Right atrium auricular region (tissue), 2 donors: ENCODE results near the gene YPEL5. TPM values are rescaled to one million over a fixed set of nuclear protein-coding genes. Genes with fewer than 3 reads are reported as not detected.

Source experiments
- DNase-seq: peaks from one replicate; pipeline ENCODE4 v3.0.0-alpha.2; 2019; ENCODE audit warnings: low spot score
- H3K27ac ChIP-seq, 2 donors: fragments of 200-600 bp; sonication (generic); 1 replicate in 1 of 2; 2 replicates in 1 of 2; pipeline ENCODE4 v1.5.1; 2016 to 2019
- H3K27me3 ChIP-seq, 2 donors: fragments of 200-600 bp; sonication (generic); one replicate each; pipeline versions ENCODE4 v1.5.1 to v1.6.0; 2017 to 2019
- H3K36me3 ChIP-seq: fragments of 200-600 bp; sonication (generic); one replicate; pipeline ENCODE4 v1.5.1; 2016
- H3K4me1 ChIP-seq, 2 donors: fragments of 200-600 bp; sonication (generic); one replicate each; pipeline versions ENCODE4 v1.5.1 to v1.6.0; 2017 to 2019
- H3K4me3 ChIP-seq, 2 donors: fragments of 200-600 bp; sonication (generic); 1 replicate in 1 of 2; 2 replicates in 1 of 2; pipeline ENCODE4 v1.5.1; 2017 to 2019; ENCODE audit warnings: mild to moderate bottlenecking in 1 of 2, moderate library complexity in 1 of 2
- H3K9me3 ChIP-seq, 2 donors: fragments of 200-600 bp; sonication (generic); one replicate each; pipeline ENCODE4 v1.5.1; 2019
- CTCF ChIP-seq, 2 donors: fragments of 200-600 bp; sonication (generic); IDR thresholded peaks; one replicate each; pipeline ENCODE4 v1.5.1; 2019; ENCODE audit warnings: antibody characterized with exemption in 2 of 2
- total RNA-seq, 2 donors: library from RNA; depleted of rRNA; stranded (reverse); fragments of >200 nt; gene quantifications; one replicate each; pipeline ENCODE4 v1.1.0, GENCODE V29; 2016

Gene YPEL5
- total RNA-seq, 2 donors from 2014 or later = 36.3 to 45.5 TPM

GRCh38 chr2:30177956-30178355, 31.1 kb downstream of the YPEL5 start:
- no peak for TF ChIP-seq CTCF (IDR thresholded peaks at IDR 0.05)
- Histone ChIP-seq H3K4me3 (no peak overlapping the region), H3K27ac (peak overlapping the region in 1 of 2 donors; percentile 41), H3K4me1 (peaks cover 0 to 28% of the 10 kb centered on the region in 2 donors), H3K36me3 (no peaks in the 10 kb centered on the region), H3K9me3 (no peaks in the 10 kb centered on the region), H3K27me3 (no peaks in the 10 kb centered on the region)
- DNase-seq = no peak

GRCh38 chr2:30178618-30179434, 32.0 kb downstream of the YPEL5 start:
- Histone ChIP-seq H3K27ac (peak overlapping the region; percentile 41 to 44), H3K9me3 (no peaks in the 10 kb centered on the region), H3K27me3 (no peaks in the 10 kb centered on the region), H3K4me1 (peaks cover 0 to 28% of the 10 kb centered on the region in 2 donors), H3K4me3 (no peak overlapping the region), H3K36me3 (no peaks in the 10 kb centered on the region)
- peak; percentile 71 for DNase-seq
- TF ChIP-seq CTCF (IDR thresholded peaks at IDR 0.05) = no peak

GRCh38 chr2:30179536-30179935, 32.7 kb downstream of the YPEL5 start:
- peak overlapping the region in 1 of 2 donors; percentile 41 for H3K27ac ChIP-seq
- H3K4me3 ChIP-seq = no peak overlapping the region
- DNase-seq = peak; percentile 36
- H3K27me3 ChIP-seq = no peaks in the 10 kb centered on the region
- H3K4me1 ChIP-seq = peaks cover 0 to 28% of the 10 kb centered on the region in 2 donors
- no peak for TF ChIP-seq CTCF (IDR thresholded peaks at IDR 0.05)
- no peaks in the 10 kb centered on the region for H3K9me3 ChIP-seq
- no peaks in the 10 kb centered on the region for H3K36me3 ChIP-seq

GRCh38 chr2:30180226-30180625, 33.4 kb downstream of the YPEL5 start:
- Histone ChIP-seq H3K27ac (peak overlapping the region in 1 of 2 donors; percentile 48), H3K27me3 (no peaks in the 10 kb centered on the region), H3K4me3 (no peak overlapping the region), H3K4me1 (peaks cover 0 to 28% of the 10 kb centered on the region in 2 donors), H3K36me3 (no peaks in the 10 kb centered on the region), H3K9me3 (no peaks in the 10 kb centered on the region)
- DNase-seq = peak; percentile 64
- no peak for TF ChIP-seq CTCF (IDR thresholded peaks at IDR 0.05)

GRCh38 chr2:30181176-30181575, 34.4 kb downstream of the YPEL5 start:
- peaks cover 0 to 28% of the 10 kb centered on the region in 2 donors for H3K4me1 ChIP-seq
- no peak for TF ChIP-seq CTCF (IDR thresholded peaks at IDR 0.05)
- no peak overlapping the region for H3K27ac ChIP-seq
- no peak overlapping the region for H3K4me3 ChIP-seq
- H3K27me3 ChIP-seq = no peaks in the 10 kb centered on the region
- no peaks in the 10 kb centered on the region for H3K36me3 ChIP-seq
- DNase-seq = peak; percentile 30
- no peaks in the 10 kb centered on the region for H3K9me3 ChIP-seq
